Measurements from ENCODE around the gene TSHR. TPM values are rescaled to one million over a fixed set of nuclear protein-coding genes. Genes with fewer than 3 reads are reported as not detected.

The TSHR gene
- polyA plus RNA-seq, 2 donors = 0.02 TPM; not detected in 1

- no peak overlapping the region for H3K4me3 ChIP-seq (ENCODE audit: low read depth in 1 of 2, low read length in 2 of 2)
- no peaks in the 10 kb centered on the region for H3K9me3 ChIP-seq (ENCODE audit: control insufficient read depth in 2 of 2, insufficient read depth in 1 of 2, low read depth in 1 of 2, low read length in 1 of 2)
- no peaks in the 10 kb centered on the region for H3K4me1 ChIP-seq (ENCODE audit: control insufficient read depth in 2 of 2, insufficient read depth in 2 of 2, low read length in 1 of 2)
- no peaks in the 10 kb centered on the region for H3K36me3 ChIP-seq (ENCODE audit: control insufficient read depth in 2 of 2, insufficient read depth in 2 of 2, low read length in 1 of 2)
- no peaks in the 10 kb centered on the region for H3K27me3 ChIP-seq (ENCODE audit: control insufficient read depth in 1 of 2, insufficient read depth in 2 of 2, low read length in 2 of 2)
- WGBS, 2 donors = 75 to 85% methylated on average over 1 of the region's 1 CpG
- no peak overlapping the region for H3K27ac ChIP-seq (ENCODE audit: low read depth in 2 of 2, low read length in 1 of 2)
Measured at GRCh38 chr14:81157431-81157830, 202.0 kb downstream of the TSHR start.

- Histone ChIP-seq H3K4me1 (ENCODE audit: control insufficient read depth in 2 of 2, insufficient read depth in 2 of 2, low read length in 1 of 2) (no peaks in the 10 kb centered on the region), H3K36me3 (ENCODE audit: control insufficient read depth in 2 of 2, insufficient read depth in 2 of 2, low read length in 1 of 2) (no peaks in the 10 kb centered on the region), H3K9me3 (ENCODE audit: control insufficient read depth in 2 of 2, insufficient read depth in 1 of 2, low read depth in 1 of 2, low read length in 1 of 2) (no peaks in the 10 kb centered on the region), H3K27me3 (ENCODE audit: control insufficient read depth in 1 of 2, insufficient read depth in 2 of 2, low read length in 2 of 2) (no peaks in the 10 kb centered on the region), H3K27ac (ENCODE audit: low read depth in 2 of 2, low read length in 1 of 2) (no peak overlapping the region), H3K4me3 (ENCODE audit: low read depth in 1 of 2, low read length in 2 of 2) (no peak overlapping the region)
- 80 to 88% methylated on average over 7 of the region's 7 CpGs for WGBS, 2 donors
Measured at GRCh38 chr14:81161088-81161487, 205.7 kb downstream of the TSHR start.

- Histone ChIP-seq H3K4me3 (ENCODE audit: low read depth in 1 of 2, low read length in 2 of 2) (no peak overlapping the region), H3K27ac (ENCODE audit: low read depth in 2 of 2, low read length in 1 of 2) (no peak overlapping the region), H3K27me3 (ENCODE audit: control insufficient read depth in 1 of 2, insufficient read depth in 2 of 2, low read length in 2 of 2) (no peaks in the 10 kb centered on the region), H3K9me3 (ENCODE audit: control insufficient read depth in 2 of 2, insufficient read depth in 1 of 2, low read depth in 1 of 2, low read length in 1 of 2) (no peaks in the 10 kb centered on the region), H3K4me1 (ENCODE audit: control insufficient read depth in 2 of 2, insufficient read depth in 2 of 2, low read length in 1 of 2) (no peaks in the 10 kb centered on the region), H3K36me3 (ENCODE audit: control insufficient read depth in 2 of 2, insufficient read depth in 2 of 2, low read length in 1 of 2) (no peaks in the 10 kb centered on the region)
- 32 to 35% methylated on average over 1 of the region's 1 CpG for WGBS, 2 donors
Measured at GRCh38 chr14:81161749-81162148, 206.3 kb downstream of the TSHR start.

GRCh38 chr14:81162941-81163340 is 207.5 kb downstream of the TSHR start:
- WGBS, 2 donors = 80 to 84% methylated on average over 3 of the region's 3 CpGs

DNA sequence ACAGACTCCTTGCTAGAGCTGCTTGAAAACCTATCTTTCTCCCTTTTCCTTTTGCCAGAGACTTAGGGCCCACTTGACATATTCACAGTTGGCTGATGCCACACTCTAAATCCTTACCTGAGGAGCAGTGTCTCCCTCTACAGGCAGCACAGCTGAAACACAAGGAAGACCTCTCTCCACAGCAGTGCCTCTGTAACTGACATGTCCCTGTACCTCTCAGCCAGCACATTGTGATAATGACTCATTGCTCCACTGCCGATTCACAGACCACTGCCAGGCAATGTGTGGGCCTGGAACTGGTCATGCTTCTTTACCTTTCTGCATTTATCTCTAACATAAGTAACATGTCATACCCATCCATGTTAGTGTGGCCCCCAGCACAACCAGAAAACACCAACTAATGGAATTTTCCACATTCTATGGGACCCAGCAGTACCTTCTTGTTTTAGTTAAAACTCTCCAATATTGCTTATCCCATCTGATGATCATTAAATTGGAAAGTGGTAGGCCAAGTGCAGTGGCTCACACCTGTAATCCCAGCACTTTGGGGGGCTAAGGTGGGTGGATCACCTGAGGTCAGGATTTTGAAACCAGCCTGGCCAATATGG is 208.8 kb downstream of the TSHR start:
- H3K9me3 ChIP-seq (ENCODE audit: control insufficient read depth in 2 of 2, insufficient read depth in 1 of 2, low read depth in 1 of 2, low read length in 1 of 2) = no peaks in the 10 kb centered on the region
- WGBS, 2 donors = 8 to 15% methylated on average over 1 of the region's 1 CpG
- H3K4me3 ChIP-seq (ENCODE audit: low read depth in 1 of 2, low read length in 2 of 2) = no peak overlapping the region
- no peaks in the 10 kb centered on the region for H3K4me1 ChIP-seq (ENCODE audit: control insufficient read depth in 2 of 2, insufficient read depth in 2 of 2, low read length in 1 of 2)
- H3K27me3 ChIP-seq (ENCODE audit: control insufficient read depth in 1 of 2, insufficient read depth in 2 of 2, low read length in 2 of 2) = no peaks in the 10 kb centered on the region
- no peak overlapping the region for H3K27ac ChIP-seq (ENCODE audit: low read depth in 2 of 2, low read length in 1 of 2)
- H3K36me3 ChIP-seq (ENCODE audit: control insufficient read depth in 2 of 2, insufficient read depth in 2 of 2, low read length in 1 of 2) = no peaks in the 10 kb centered on the region

More at GRCh38 chr14:81162941-81163340, 207.5 kb downstream of the TSHR start:
- Histone ChIP-seq H3K27me3 (ENCODE audit: control insufficient read depth in 1 of 2, insufficient read depth in 2 of 2, low read length in 2 of 2) (no peaks in the 10 kb centered on the region), H3K27ac (ENCODE audit: low read depth in 2 of 2, low read length in 1 of 2) (no peak overlapping the region), H3K36me3 (ENCODE audit: control insufficient read depth in 2 of 2, insufficient read depth in 2 of 2, low read length in 1 of 2) (no peaks in the 10 kb centered on the region), H3K4me1 (ENCODE audit: control insufficient read depth in 2 of 2, insufficient read depth in 2 of 2, low read length in 1 of 2) (no peaks in the 10 kb centered on the region), H3K4me3 (ENCODE audit: low read depth in 1 of 2, low read length in 2 of 2) (no peak overlapping the region), H3K9me3 (ENCODE audit: control insufficient read depth in 2 of 2, insufficient read depth in 1 of 2, low read depth in 1 of 2, low read length in 1 of 2) (no peaks in the 10 kb centered on the region)

GRCh38 chr14:81165188-81165587 is 209.8 kb downstream of the TSHR start:
- H3K9me3 ChIP-seq (ENCODE audit: control insufficient read depth in 2 of 2, insufficient read depth in 1 of 2, low read depth in 1 of 2, low read length in 1 of 2) = no peaks in the 10 kb centered on the region
- 63 to 72% methylated on average over 4 of the region's 4 CpGs for WGBS, 2 donors
- H3K4me1 ChIP-seq (ENCODE audit: control insufficient read depth in 2 of 2, insufficient read depth in 2 of 2, low read length in 1 of 2) = peaks cover 0 to 4% of the 10 kb centered on the region in 2 donors
- no peaks in the 10 kb centered on the region for H3K27me3 ChIP-seq (ENCODE audit: control insufficient read depth in 1 of 2, insufficient read depth in 2 of 2, low read length in 2 of 2)
- H3K4me3 ChIP-seq (ENCODE audit: low read depth in 1 of 2, low read length in 2 of 2) = no peak overlapping the region
- no peaks in the 10 kb centered on the region for H3K36me3 ChIP-seq (ENCODE audit: control insufficient read depth in 2 of 2, insufficient read depth in 2 of 2, low read length in 1 of 2)
- H3K27ac ChIP-seq (ENCODE audit: low read depth in 2 of 2, low read length in 1 of 2) = no peak overlapping the region

- no peaks in the 10 kb centered on the region for H3K27me3 ChIP-seq (ENCODE audit: control insufficient read depth in 1 of 2, insufficient read depth in 2 of 2, low read length in 2 of 2)
- no peaks in the 10 kb centered on the region for H3K9me3 ChIP-seq (ENCODE audit: control insufficient read depth in 2 of 2, insufficient read depth in 1 of 2, low read depth in 1 of 2, low read length in 1 of 2)
- no peaks in the 10 kb centered on the region for H3K36me3 ChIP-seq (ENCODE audit: control insufficient read depth in 2 of 2, insufficient read depth in 2 of 2, low read length in 1 of 2)
- 82 to 86% methylated on average over 2 of the region's 2 CpGs for WGBS, 2 donors
- no peak overlapping the region for H3K27ac ChIP-seq (ENCODE audit: low read depth in 2 of 2, low read length in 1 of 2)
- H3K4me1 ChIP-seq (ENCODE audit: control insufficient read depth in 2 of 2, insufficient read depth in 2 of 2, low read length in 1 of 2) = peaks cover 0 to 4% of the 10 kb centered on the region in 2 donors
- H3K4me3 ChIP-seq (ENCODE audit: low read depth in 1 of 2, low read length in 2 of 2) = no peak overlapping the region
Measured at GRCh38 chr14:81166121-81166520, 210.7 kb downstream of the TSHR start.

GRCh38 chr14:81169267-81169666 is 213.8 kb downstream of the TSHR start:
- Histone ChIP-seq H3K36me3 (ENCODE audit: control insufficient read depth in 2 of 2, insufficient read depth in 2 of 2, low read length in 1 of 2) (no peaks in the 10 kb centered on the region), H3K4me3 (ENCODE audit: low read depth in 1 of 2, low read length in 2 of 2) (peak overlapping the region; percentile 60 to 62), H3K27me3 (ENCODE audit: control insufficient read depth in 1 of 2, insufficient read depth in 2 of 2, low read length in 2 of 2) (no peaks in the 10 kb centered on the region), H3K9me3 (ENCODE audit: control insufficient read depth in 2 of 2, insufficient read depth in 1 of 2, low read depth in 1 of 2, low read length in 1 of 2) (no peaks in the 10 kb centered on the region), H3K4me1 (ENCODE audit: control insufficient read depth in 2 of 2, insufficient read depth in 2 of 2, low read length in 1 of 2) (peaks cover 0 to 4% of the 10 kb centered on the region in 2 donors), H3K27ac (ENCODE audit: low read depth in 2 of 2, low read length in 1 of 2) (peak overlapping the region; percentile 94 to 100)
- WGBS, 2 donors = 64 to 69% methylated on average over 4 of the region's 4 CpGs

DNA sequence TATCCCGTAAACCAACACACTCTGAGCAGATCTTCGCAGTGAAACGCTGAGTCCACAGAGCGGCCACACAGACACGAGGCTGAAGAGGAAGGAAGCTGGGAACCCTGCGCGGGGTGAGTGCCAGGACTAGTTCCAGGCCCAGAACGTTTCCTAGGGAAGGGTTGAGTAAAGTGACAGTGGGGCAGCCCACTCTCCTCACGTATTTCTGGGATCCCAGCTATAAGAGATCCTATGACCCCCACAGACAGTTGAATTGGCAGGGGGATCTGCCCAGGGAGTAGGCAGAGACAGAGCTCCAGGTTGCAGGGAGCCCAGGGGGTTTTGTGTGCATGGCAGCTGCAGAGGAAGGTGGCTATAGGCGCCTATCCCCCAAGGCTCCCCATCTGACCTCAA is 214.3 kb downstream of the TSHR start:
- H3K9me3 ChIP-seq (ENCODE audit: control insufficient read depth in 2 of 2, insufficient read depth in 1 of 2, low read depth in 1 of 2, low read length in 1 of 2) = no peaks in the 10 kb centered on the region
- no peaks in the 10 kb centered on the region for H3K27me3 ChIP-seq (ENCODE audit: control insufficient read depth in 1 of 2, insufficient read depth in 2 of 2, low read length in 2 of 2)
- peak overlapping the region; percentile 60 to 62 for H3K4me3 ChIP-seq (ENCODE audit: low read depth in 1 of 2, low read length in 2 of 2)
- no peaks in the 10 kb centered on the region for H3K36me3 ChIP-seq (ENCODE audit: control insufficient read depth in 2 of 2, insufficient read depth in 2 of 2, low read length in 1 of 2)
- H3K27ac ChIP-seq (ENCODE audit: low read depth in 2 of 2, low read length in 1 of 2) = peak overlapping the region; percentile 94 to 100
- 3 to 4% methylated on average over 10 of the region's 10 CpGs for WGBS, 2 donors
- peaks cover 0 to 4% of the 10 kb centered on the region in 2 donors for H3K4me1 ChIP-seq (ENCODE audit: control insufficient read depth in 2 of 2, insufficient read depth in 2 of 2, low read length in 1 of 2)

GRCh38 chr14:81170104-81170828 is 214.8 kb downstream of the TSHR start:
- no peaks in the 10 kb centered on the region for H3K27me3 ChIP-seq (ENCODE audit: control insufficient read depth in 1 of 2, insufficient read depth in 2 of 2, low read length in 2 of 2)
- peak overlapping the region; percentile 94 to 100 for H3K27ac ChIP-seq (ENCODE audit: low read depth in 2 of 2, low read length in 1 of 2)
- peaks cover 0 to 4% of the 10 kb centered on the region in 2 donors for H3K4me1 ChIP-seq (ENCODE audit: control insufficient read depth in 2 of 2, insufficient read depth in 2 of 2, low read length in 1 of 2)
- H3K4me3 ChIP-seq (ENCODE audit: low read depth in 1 of 2, low read length in 2 of 2) = peak overlapping the region; percentile 60 to 62
- no peaks in the 10 kb centered on the region for H3K9me3 ChIP-seq (ENCODE audit: control insufficient read depth in 2 of 2, insufficient read depth in 1 of 2, low read depth in 1 of 2, low read length in 1 of 2)
- no peaks in the 10 kb centered on the region for H3K36me3 ChIP-seq (ENCODE audit: control insufficient read depth in 2 of 2, insufficient read depth in 2 of 2, low read length in 1 of 2)
- WGBS, 2 donors = 0% methylated on average over 28 of the region's 28 CpGs

Data from esophagus (tissue), 2 donors.